ENCODE measurements around the gene MANSC1. TPM values are rescaled to one million over a fixed set of nuclear protein-coding genes. Genes with fewer than 3 reads are reported as not detected.

Gene MANSC1
- total RNA-seq, 1 donor from 2014 or later: 2.5 TPM

Small RNAs within 50 kb of the gene (small RNA-seq; reads per million reads assigned to genes)
- not detected for gene RNU6-318P (ENCODE audit: low replicate concordance)

Other genes starting within 250 kb of the MANSC1 start
- 67.6 TPM for gene LRP6, start 83.2 kb downstream of the MANSC1 start, total RNA-seq
- gene BORCS5, start 6.8 kb upstream of the MANSC1 start, total RNA-seq: 17.9 TPM
- gene DUSP16, start 212.6 kb upstream of the MANSC1 start, total RNA-seq: 10.6 TPM